HepG2 (cell line): ENCODE measurements around the gene ABCC1. TPM values are rescaled to one million over a fixed set of nuclear protein-coding genes. Genes with fewer than 3 reads are reported as not detected.

ENCODE experiments used
- ATAC-seq: fragments of 200-7000 bp; cut with Tn5 transposase; 3 replicates; pipeline ENCODE4 v1.9.1; 2020; ENCODE audit warnings: mild to moderate bottlenecking, moderate library complexity
- BruUV-seq: library from RNA; stranded (reverse); fragments of 400-500 nt; replicated peaks from 2 replicates; lab custom pipeline; 2021; lab: Mats Ljungman, UMichigan
- CTCF ChIA-PET: fragments of 300-600 bp; formaldehyde crosslinking; extraction: SDS; loops from one replicate; lab custom pipeline; 2021; ENCODE audit warnings: low total read pairs, inconsistent platforms, low intra/inter-chr PET ratio; lab: Yijun Ruan, JAX
- POLR2A ChIA-PET: fragments of 350-600 bp; sonication (Branson Sonifier 250); formaldehyde crosslinking; loops from one replicate; lab custom pipeline; 2020; ENCODE audit warnings: antibody characterized with exemption, inconsistent platforms; lab: Yijun Ruan, JAX
- DNase-seq: peaks from one replicate; pipeline ENCODE4 v3.0.0-alpha.2; 2015; ENCODE audit warnings: low spot score
- FAIRE-seq: peaks from 3 replicates; lab custom pipeline; 2011; peaks lifted over from hg19 to GRCh38; lab: Jason Lieb, UNC
- H2AFZ ChIP-seq: one replicate; pipeline ENCODE4 v1.6.1; 2011; ENCODE audit warnings: low read length, inconsistent platforms
- H3K27ac ChIP-seq: fragments of 300-600 bp; 3 replicates; pipeline ENCODE4 v1.8.0; 2011; ENCODE audit warnings: mixed run types, mild to moderate bottlenecking, mixed read lengths, low read length, inconsistent platforms; ENCODE audit not compliant: insufficient read depth; ENCODE audit errors: extremely low read length
- H3K27me3 ChIP-seq, 2 experiments: fragments of 200-600 bp in 1 of 2; 2 replicates in 1 of 2; 3 replicates in 1 of 2; pipeline versions ENCODE4 v1.6.0 to v1.8.0; 2011; ENCODE audit warnings: low read length in 2 of 2, mild to moderate bottlenecking in 2 of 2, moderate library complexity in 2 of 2, inconsistent platforms in 1 of 2; ENCODE audit not compliant: insufficient read depth in 2 of 2, control insufficient read depth in 1 of 2
- H3K36me3 ChIP-seq, 2 experiments: fragments of 200-600 bp in 1 of 2; replicated peaks in 1 of 2; 2 replicates in 1 of 2; 3 replicates in 1 of 2; pipeline versions ENCODE4 v1.5.1 to v1.8.0; 2011; ENCODE audit warnings: low read length in 2 of 2, inconsistent platforms in 1 of 2; ENCODE audit not compliant: insufficient read depth in 2 of 2, control insufficient read depth in 1 of 2
- H3K4me1 ChIP-seq: 2 replicates; pipeline ENCODE4 v1.5.1; 2012; ENCODE audit warnings: low read length, inconsistent platforms; ENCODE audit not compliant: insufficient read depth
- H3K4me2 ChIP-seq: 2 replicates; pipeline ENCODE4 v1.6.0; 2011; ENCODE audit warnings: low read depth, low read length, inconsistent platforms
- H3K4me3 ChIP-seq, 3 experiments: fragments of 200-600 bp in 1 of 3; sonication (generic), shearing (Covaris generic) in 1 of 3; replicated peaks in 1 of 3; 2 replicates each; pipeline ENCODE4 v1.5.1; 2011 to 2016; ENCODE audit warnings: low read length in 3 of 3, inconsistent platforms in 2 of 3, low read depth in 2 of 3, mild to moderate bottlenecking in 2 of 3, control low read depth in 1 of 3, mixed read lengths in 1 of 3; ENCODE audit not compliant: insufficient read depth in 1 of 3
- H3K79me2 ChIP-seq: one replicate; pipeline ENCODE4 v1.6.1; 2011; ENCODE audit warnings: low read length, inconsistent platforms; ENCODE audit not compliant: insufficient read depth
- H3K9ac ChIP-seq: 2 replicates; pipeline ENCODE4 v1.6.0; 2011; ENCODE audit warnings: mild to moderate bottlenecking, low read depth, low read length, inconsistent platforms; ENCODE audit not compliant: insufficient read depth
- H3K9me3 ChIP-seq: 2 replicates; pipeline ENCODE4 v1.5.1; 2012; ENCODE audit warnings: mild to moderate bottlenecking, low read length
- H4K20me1 ChIP-seq: 2 replicates; pipeline ENCODE4 v1.6.0; 2011; ENCODE audit warnings: inconsistent platforms, mild to moderate bottlenecking, low read length, moderate library complexity; ENCODE audit not compliant: insufficient read depth
- ADNP ChIP-seq: sonication (generic); formaldehyde crosslinking; IDR thresholded peaks from 2 replicates; pipeline ENCODE4 v1.4.0; 2020; ENCODE audit warnings: missing genetic modification reagents
- CHD4 ChIP-seq: fragments of 200-600 bp; sonication (generic); IDR thresholded peaks from 2 replicates; pipeline ENCODE4 v1.7.0; 2017; ENCODE audit warnings: mild to moderate bottlenecking, low read length, borderline replicate concordance
- DPF2 ChIP-seq: sonication (generic); formaldehyde crosslinking; IDR thresholded peaks from 2 replicates; pipeline ENCODE4 v1.4.0; 2020; ENCODE audit warnings: mild to moderate bottlenecking, low read depth, missing genetic modification reagents, borderline replicate concordance
- MAFK ChIP-seq, 2 experiments: IDR thresholded peaks in 1 of 2; conservative IDR thresholded peaks in 1 of 2; 2 replicates each; pipeline ENCODE4 v1.6.1; 2011; ENCODE audit warnings: improper control_type of control experiment in 2 of 2, low read length in 2 of 2
- NRL ChIP-seq: sonication (generic); formaldehyde crosslinking; IDR thresholded peaks from 2 replicates; pipeline ENCODE4 v1.5.0; 2020; ENCODE audit warnings: missing genetic modification reagents, mild to moderate bottlenecking, moderate library complexity, borderline replicate concordance
- SOX6 ChIP-seq, 2 experiments: fragments of 450-650 bp in 1 of 2; sonication (generic) in 1 of 2; formaldehyde crosslinking in 1 of 2; IDR thresholded peaks; 2 replicates each; pipeline versions ENCODE4 v1.4.0 to v1.6.1; 2017 to 2020; ENCODE audit warnings: antibody characterized with exemption in 1 of 2, mild to moderate bottlenecking in 1 of 2, missing genetic modification reagents in 1 of 2
- SRSF4 ChIP-seq: fragments of 200-400 bp; formaldehyde crosslinking; IDR thresholded peaks from one replicate; pipeline ENCODE4 v1.6.1; 2018; ENCODE audit warnings: mild to moderate bottlenecking, low read depth, low read length, moderate library complexity; ENCODE audit not compliant: poor library complexity, severe bottlenecking
- TRIM24 ChIP-seq: sonication (generic); formaldehyde crosslinking; IDR thresholded peaks from 2 replicates; pipeline ENCODE4 v1.8.0; 2022; ENCODE audit warnings: mild to moderate bottlenecking, missing genetic modification reagents
- ZBTB38 ChIP-seq: sonication (generic); formaldehyde crosslinking; IDR thresholded peaks from 2 replicates; pipeline ENCODE4 v1.5.1; 2020; ENCODE audit warnings: mild to moderate bottlenecking, missing genetic modification reagents
- ZNF317 ChIP-seq: sonication (generic); formaldehyde crosslinking; IDR thresholded peaks from 2 replicates; pipeline ENCODE4 v1.5.0; 2020; ENCODE audit warnings: mild to moderate bottlenecking, missing genetic modification reagents
- ZNF441 ChIP-seq: sonication (generic); formaldehyde crosslinking; IDR thresholded peaks from 2 replicates; pipeline ENCODE4 v1.7.0; 2021; ENCODE audit warnings: missing genetic modification reagents, borderline replicate concordance
- ZNF580 ChIP-seq: IDR thresholded peaks from 2 replicates; pipeline ENCODE4 v1.6.1; 2016; ENCODE audit warnings: low read depth, borderline replicate concordance
- ZNF704 ChIP-seq: sonication (generic); formaldehyde crosslinking; IDR thresholded peaks from 2 replicates; pipeline ENCODE4 v1.8.1; 2023; ENCODE audit warnings: mild to moderate bottlenecking, inconsistent platforms, moderate library complexity, missing genetic modification reagents, borderline replicate concordance
- ZNF776 ChIP-seq: sonication (generic); formaldehyde crosslinking; IDR thresholded peaks from 2 replicates; pipeline ENCODE4 v1.4.0; 2020; ENCODE audit warnings: mild to moderate bottlenecking, missing genetic modification reagents
- ZSCAN29 ChIP-seq: sonication (generic); formaldehyde crosslinking; conservative IDR thresholded peaks from 2 replicates; pipeline ENCODE4 v1.4.0; 2020; ENCODE audit warnings: mild to moderate bottlenecking, missing genetic modification reagents
- WGBS: methylation state at CpG from one replicate; pipeline ENCODE4 v1.1.6; 2017; ENCODE audit warnings: low lambda C conversion rate; 5-methylcytosine and 5-hydroxymethylcytosine counted together
- in situ Hi-C: cut with HindIII; loops from 2 replicates; pipeline ENCODE4 v1.10.0; 2017; ENCODE audit warnings: low pct_unique_long_range_greater_than_20kb; ENCODE audit not compliant: extremely low pct_ligation_motif_present
- intact Hi-C: fragments of 100-400 bp; cut with micrococcal nuclease; formaldehyde crosslinking; loops from one replicate; pipeline ENCODE4 v1.10.0; 2022; ENCODE audit not compliant: unreplicated experiment
- polyA plus RNA-seq, 8 experiments: library from polyadenylated mRNA; depleted of rRNA in 3 of 8; stranded (reverse) in 7 of 8; unstranded in 1 of 8; fragments of >200 nt; fragmentation: Illumina TruSeq in 4 of 8; extraction: Trizol in 4 of 8; gene quantifications; 2 replicates each; pipeline versions ENCODE4 v1.2.1 to v1.2.3, GENCODE V29; 2011 to 2016; ENCODE audit warnings: low read depth in 4 of 8, missing spikeins in 1 of 8, mixed read lengths in 1 of 8; ENCODE audit not compliant: insufficient read depth in 1 of 8
- total RNA-seq, 5 experiments: library from RNA; depleted of rRNA; stranded (reverse); fragments of >200 nt; fragmentation: Illumina TruSeq; extraction: Trizol; gene quantifications; 2 replicates each; pipeline ENCODE4 v1.2.3, GENCODE V29; 2016; ENCODE audit warnings: low read depth in 1 of 5

The ABCC1 gene
- total and polyA plus RNA-seq, 2 of the 13 experiments (the other 11 are each of a cell fraction or from before 2014, with no cell fraction given), result 13.0 to 30.6 TPM

GRCh38 chr16:15954814-15955151 is 5.4 kb downstream of the ABCC1 start:
- peaks cover 50% of the 10 kb centered on the region for H4K20me1 ChIP-seq
- in situ Hi-C loops, result no loop called here
- H2AFZ ChIP-seq, result no peak overlapping the region
- no peak overlapping the region for H3K4me3 ChIP-seq
- peaks cover 0 to 2% of the 10 kb centered on the region in 2 experiments; a peak in 2 of 5 replicates for H3K36me3 ChIP-seq
- TF ChIP-seq ZBTB38 (CRISPR knock-in tag), result 0 out of 2 replicates have a peak, but pooled peaks have one; percentile 24
- 0 out of 2 replicates have a peak, but pooled peaks have one; percentile 1 for TF ChIP-seq NRL (CRISPR knock-in tag)
- 0 out of 2 replicates have a peak, but pooled peaks have one; percentile 25 for TF ChIP-seq ZNF776 (CRISPR knock-in tag)
- TF ChIP-seq SRSF4, result no peak
- 0 out of 4 replicates have a peak, but pooled peaks have one; percentile 10 to 19 for TF ChIP-seq MAFK (conservative IDR thresholded peaks at IDR 0.05 in 1 of 2, IDR thresholded peaks at IDR 0.05 in 1 of 2; ENCODE audit: low read length in 2 of 2)
- no peak for TF ChIP-seq SOX6 (IDR thresholded peaks at IDR 0.05)
- TF ChIP-seq SOX6 (CRISPR knock-in tag; IDR thresholded peaks at IDR 0.05), result no peak
- 96% methylated on average over 11 of the region's 11 CpGs for WGBS
- no peak overlapping the region for H3K27ac ChIP-seq
- no peak overlapping the region for H3K4me2 ChIP-seq
- intact Hi-C loops, result loop anchor here (5.0 kb wide), 1 partner anchor 43 kb away; no protein-coding TSS in a partner anchor
- no peaks in the 10 kb centered on the region; a peak in 1 of 5 replicates for H3K27me3 ChIP-seq
- H3K9me3 ChIP-seq, result no peaks in the 10 kb centered on the region
- no TSS peak for BruUV-seq
- ATAC-seq (no peak), FAIRE-seq (no peak), DNase-seq (no peak)
- peaks cover 92% of the 10 kb centered on the region for H3K79me2 ChIP-seq
- POLR2A ChIA-PET, result no interaction called here
- CTCF ChIA-PET, result no interaction called here
- H3K4me1 ChIP-seq, result peaks cover 57% of the 10 kb centered on the region
- no peak overlapping the region for H3K9ac ChIP-seq

- Histone ChIP-seq H3K79me2 (peaks cover 92% of the 10 kb centered on the region), H2AFZ (no peak overlapping the region), H3K4me3 (no peak overlapping the region), H3K27me3 (no peaks in the 10 kb centered on the region; a peak in 1 of 5 replicates), H3K4me2 (no peak overlapping the region), H3K9me3 (no peaks in the 10 kb centered on the region), H3K4me1 (peaks cover 57% of the 10 kb centered on the region), H3K27ac (no peak overlapping the region), H3K36me3 (peaks cover under 1 to 2% of the 10 kb centered on the region in 2 experiments; a peak in 3 of 5 replicates), H3K9ac (no peak overlapping the region), H4K20me1 (peaks cover 55% of the 10 kb centered on the region)
- no TSS peak for BruUV-seq
- no peak for FAIRE-seq
- intact Hi-C loops (no loop called here), in situ Hi-C loops (no loop called here)
- CTCF ChIA-PET, result no interaction called here
- POLR2A ChIA-PET, result no interaction called here
- ATAC-seq, result no peak
- no peak for DNase-seq
- 84% methylated on average over 4 of the region's 4 CpGs for whole genome bisulfite sequencing
- no peak for TF ChIP-seq DPF2 (CRISPR knock-in tag)
- no peak for TF ChIP-seq ZNF441 (CRISPR knock-in tag)
- TF ChIP-seq ZSCAN29 (CRISPR knock-in tag), result no peak
- no peak for TF ChIP-seq ZNF317 (CRISPR knock-in tag)
- 0 out of 2 replicates have a peak, but pooled peaks have one; percentile 69 for TF ChIP-seq CHD4
- no peak for TF ChIP-seq ZNF580 (CRISPR knock-in tag)
- TF ChIP-seq ZNF704 (CRISPR knock-in tag), result no peak
- peak; percentile 84; the same call in 1 of the 2 replicates for TF ChIP-seq ADNP (CRISPR knock-in tag)
- no peak for TF ChIP-seq TRIM24 (CRISPR knock-in tag)
These were observed 6.0 kb downstream of the ABCC1 start for GRCh38 chr16:15955425-15955824.
